ENCODE measurements around the gene PTCH2.
"Not testable (repeated sequence)": the region's sequence is repeated elsewhere in the genome, so short reads cannot be mapped to it uniquely, and the experiment has no call there.

The PTCH2 gene

DNA sequence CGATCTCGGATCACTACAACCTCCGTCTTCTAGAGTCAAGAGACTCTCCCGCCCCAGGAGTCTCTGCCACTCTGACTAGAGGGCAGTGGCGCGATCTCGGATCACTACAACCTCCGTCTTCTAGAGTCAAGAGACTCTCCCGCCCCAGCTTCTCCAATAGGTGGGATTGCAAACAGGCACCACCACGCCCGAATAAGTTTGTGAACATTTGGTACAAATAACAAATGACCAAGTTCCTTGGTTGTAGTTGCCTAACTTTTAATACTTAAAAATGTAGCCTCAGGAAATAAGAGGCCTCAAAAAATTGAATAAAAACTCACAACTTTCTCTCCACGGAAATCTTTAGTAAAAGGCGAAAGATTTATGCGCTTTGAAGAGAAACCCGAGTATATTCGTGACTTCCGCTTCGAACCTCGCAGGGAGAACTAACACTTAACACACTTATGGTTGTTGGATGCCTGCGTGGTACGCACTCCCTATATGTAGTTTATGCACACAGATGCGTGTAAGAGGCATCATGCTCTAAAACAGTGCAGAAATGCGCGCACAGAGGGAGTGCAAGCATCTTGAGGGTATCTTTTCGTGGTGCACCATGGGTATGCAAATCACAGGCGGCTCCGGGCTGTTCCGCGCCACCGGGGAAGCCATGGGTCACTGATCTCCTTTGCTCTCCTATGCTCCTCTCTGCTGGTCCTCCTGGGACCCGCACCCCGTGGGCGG is 23.3 kb downstream of the PTCH2 start:
- DNase-seq (ENCODE audit: low spot score): peak; percentile 96

DNA sequence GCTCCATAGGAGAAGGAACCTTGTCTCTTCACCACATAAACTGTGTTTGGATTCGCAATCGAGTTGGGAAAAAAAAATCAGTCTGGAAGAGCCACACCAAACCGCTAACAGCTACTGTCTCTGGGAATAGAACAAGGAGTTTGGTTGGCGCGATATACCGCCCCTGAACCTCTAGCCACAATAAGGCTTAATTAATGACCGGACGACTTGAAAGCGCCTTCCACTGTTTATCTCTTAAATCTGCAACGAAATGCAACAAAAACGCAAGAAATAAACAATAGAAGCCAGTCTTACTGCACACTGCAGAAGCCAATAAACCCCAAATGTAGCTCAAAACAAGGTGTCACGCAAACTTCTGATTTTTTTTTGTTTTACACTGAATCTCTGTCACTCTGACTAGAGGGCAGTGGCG is 23.9 kb downstream of the PTCH2 start:
- DNase-seq (ENCODE audit: low spot score): no peak

DNA sequence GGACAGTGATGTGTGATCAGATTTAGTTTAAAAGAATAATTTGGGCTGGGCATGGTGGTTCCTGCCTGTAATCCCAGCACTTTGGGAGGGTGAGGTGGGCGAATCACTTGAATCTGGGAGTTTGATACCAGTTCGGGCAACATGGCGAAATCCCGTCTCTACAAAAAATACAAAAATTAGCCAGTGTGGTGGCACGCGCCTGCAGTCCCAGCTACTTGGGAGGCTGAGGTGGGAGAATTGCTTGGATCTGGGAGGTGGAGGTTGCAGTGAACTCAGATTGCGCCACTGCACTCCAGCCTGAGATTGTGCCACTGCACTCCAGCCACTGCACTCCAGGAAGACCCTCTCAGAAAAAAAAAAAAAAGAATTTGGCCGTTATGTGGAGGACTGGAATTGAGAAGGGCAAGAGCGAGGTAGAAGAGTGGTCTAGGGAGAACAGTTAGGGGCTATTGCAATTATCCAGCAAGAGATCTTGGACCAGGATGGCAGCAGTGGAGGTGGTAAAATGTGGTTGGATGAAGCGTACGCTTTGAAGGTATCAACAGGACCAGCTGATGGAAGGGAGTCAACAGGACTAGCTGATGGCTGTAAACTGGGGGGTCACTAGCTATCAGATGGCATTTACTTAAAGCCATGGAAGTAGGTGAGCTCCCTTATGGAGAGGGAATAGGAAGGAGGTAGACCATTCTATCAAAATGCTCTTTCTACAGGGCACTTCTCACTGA is 25.1 kb downstream of the PTCH2 start:
- DNase-seq (ENCODE audit: low spot score): no peak

DNA sequence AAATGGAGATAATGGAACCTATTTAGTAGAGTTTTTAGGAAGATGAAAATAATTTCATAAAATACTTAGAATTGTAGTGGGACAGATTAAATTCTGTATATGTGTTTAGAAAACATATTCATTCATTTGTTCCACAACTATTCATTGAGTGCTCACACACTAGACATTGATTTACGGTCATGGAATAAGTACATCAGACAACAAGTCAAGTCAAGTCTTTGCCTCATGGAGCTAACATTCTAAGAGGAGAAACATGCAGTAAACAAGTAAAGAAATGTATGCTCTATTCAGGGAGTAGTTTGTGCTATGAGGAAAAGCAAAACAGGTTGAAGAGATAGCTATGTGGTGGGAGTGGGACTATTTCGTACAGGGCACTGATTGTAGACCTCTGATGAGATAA is 25.7 kb downstream of the PTCH2 start:
- DNase-seq (ENCODE audit: low spot score): no peak

DNA sequence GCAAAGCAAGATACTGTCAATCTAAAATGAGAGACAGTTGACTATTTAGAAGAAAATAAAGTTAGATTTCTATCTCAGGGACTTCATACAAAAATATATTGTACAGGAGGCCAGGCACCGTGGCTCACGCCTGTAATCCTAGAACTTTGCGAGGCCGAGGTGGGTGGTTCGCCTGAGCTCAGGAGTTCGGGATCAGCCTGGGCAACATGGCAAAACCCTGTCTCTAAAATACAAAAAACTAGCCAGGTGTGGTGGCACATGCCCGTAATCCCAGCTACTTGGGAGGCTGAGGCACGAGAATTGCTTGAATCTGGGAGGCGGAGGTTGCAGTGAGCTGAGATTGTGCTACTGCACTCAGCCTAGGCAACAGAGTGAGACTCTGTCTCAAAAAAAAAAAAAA is 27.1 kb downstream of the PTCH2 start:
- not testable (repeated sequence) for DNase-seq (ENCODE audit: low spot score)

DNA sequence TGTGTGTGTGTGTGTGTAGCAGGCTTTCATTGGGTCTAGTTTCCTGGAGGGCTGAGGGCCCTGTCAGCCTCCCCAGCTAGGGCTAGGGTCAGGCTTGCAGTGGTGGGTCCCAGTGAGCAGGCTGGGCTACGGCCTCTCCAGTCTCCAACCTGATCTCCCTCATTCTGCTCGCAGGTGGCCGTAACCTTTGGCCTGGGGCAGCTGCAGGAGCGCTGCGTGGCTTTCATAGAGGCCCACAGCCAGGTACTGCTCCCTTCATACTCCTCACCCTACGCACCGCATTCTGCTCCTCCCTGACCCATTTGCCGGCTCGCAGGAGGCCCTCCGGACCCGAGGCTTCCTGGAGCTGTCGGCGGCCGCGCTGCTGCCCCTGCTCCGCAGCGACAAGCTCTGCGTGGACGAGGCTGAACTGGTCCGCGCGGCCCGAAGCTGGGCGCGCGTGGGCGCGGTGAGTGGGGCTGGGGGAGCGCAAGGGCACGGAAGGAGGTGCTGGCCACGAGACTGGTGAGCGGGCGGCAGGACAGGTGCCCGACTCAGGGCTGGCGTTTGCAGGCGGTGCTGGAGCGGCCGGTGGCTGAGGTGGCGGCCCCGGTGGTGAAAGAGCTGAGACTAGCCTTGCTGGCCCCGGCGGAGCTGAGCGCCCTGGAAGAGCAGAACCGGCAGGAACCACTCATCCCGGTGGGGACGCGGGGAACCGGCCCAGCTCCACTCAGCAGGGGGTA is 30.1 kb downstream of the PTCH2 start:
- no peak for DNase-seq (ENCODE audit: low spot score)

DNA sequence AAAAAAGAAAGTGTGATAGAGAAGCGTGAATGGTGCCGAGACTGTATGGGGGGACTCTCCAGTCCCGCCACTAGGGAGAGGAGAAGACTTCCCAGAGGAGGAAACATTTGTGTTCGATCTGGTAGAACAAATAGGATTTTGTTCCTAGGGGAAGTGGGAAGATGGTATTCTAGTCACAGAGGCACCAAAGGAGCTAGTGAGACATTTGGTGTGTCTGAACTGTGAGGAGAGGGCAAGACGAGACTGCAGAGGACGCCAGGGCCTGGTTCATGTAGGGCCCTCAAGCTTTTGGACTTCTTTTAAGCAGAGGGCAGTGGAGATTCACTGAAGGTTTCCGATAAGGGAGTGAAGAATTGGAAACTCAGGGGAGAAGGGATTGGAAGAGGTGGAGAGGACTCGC is 31.8 kb downstream of the PTCH2 start:
- no peak for DNase-seq (ENCODE audit: low spot score)

DNA sequence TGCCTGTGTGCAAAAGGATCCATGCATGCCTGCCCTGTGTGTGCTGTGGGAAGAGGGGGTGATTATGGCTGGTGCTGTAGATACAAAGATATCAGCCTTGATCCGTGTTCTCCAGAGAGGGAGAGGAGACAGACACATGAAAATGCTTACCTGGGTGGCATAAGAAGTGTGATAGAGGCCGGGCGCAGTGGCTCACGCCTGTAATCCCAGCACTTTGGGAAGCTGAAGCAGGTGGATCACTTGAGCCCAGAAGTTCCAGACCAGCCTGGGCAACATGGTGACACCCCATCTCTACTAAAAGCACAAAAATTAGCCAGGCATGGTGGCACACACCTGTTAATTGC is 32.3 kb downstream of the PTCH2 start:
- not testable (repeated sequence) for DNase-seq (ENCODE audit: low spot score)

DNA sequence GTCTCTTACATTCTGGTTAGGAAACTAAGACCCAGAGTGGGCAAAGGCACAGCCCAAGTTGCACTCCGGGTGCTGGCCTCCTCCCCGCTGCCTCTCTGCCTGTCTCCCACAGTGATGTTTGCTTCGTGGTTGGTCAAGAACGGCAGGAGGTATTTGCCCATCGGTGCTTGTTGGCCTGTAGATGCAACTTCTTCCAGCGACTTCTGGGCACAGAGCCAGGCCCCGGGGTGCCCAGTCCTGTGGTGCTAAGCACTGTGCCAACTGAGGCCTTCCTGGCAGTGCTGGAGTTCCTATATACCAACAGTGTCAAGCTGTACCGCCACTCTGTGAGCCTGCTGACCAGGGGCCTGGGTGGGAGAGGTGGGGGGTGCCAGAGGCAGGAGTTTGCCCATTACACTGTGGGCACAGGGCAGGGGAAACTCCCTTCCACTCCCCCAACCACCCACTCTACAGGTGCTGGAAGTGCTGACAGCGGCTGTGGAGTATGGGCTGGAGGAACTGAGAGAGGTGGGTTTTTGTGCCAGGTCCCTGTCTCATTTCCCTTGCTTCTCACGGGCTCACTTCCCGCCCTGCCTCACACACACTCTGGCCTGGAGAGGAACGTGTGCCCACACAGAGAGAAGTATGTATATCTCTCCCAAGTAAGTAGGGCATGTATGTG is 32.8 kb downstream of the PTCH2 start:
- DNase-seq (ENCODE audit: low spot score): peak; percentile 35

DNA sequence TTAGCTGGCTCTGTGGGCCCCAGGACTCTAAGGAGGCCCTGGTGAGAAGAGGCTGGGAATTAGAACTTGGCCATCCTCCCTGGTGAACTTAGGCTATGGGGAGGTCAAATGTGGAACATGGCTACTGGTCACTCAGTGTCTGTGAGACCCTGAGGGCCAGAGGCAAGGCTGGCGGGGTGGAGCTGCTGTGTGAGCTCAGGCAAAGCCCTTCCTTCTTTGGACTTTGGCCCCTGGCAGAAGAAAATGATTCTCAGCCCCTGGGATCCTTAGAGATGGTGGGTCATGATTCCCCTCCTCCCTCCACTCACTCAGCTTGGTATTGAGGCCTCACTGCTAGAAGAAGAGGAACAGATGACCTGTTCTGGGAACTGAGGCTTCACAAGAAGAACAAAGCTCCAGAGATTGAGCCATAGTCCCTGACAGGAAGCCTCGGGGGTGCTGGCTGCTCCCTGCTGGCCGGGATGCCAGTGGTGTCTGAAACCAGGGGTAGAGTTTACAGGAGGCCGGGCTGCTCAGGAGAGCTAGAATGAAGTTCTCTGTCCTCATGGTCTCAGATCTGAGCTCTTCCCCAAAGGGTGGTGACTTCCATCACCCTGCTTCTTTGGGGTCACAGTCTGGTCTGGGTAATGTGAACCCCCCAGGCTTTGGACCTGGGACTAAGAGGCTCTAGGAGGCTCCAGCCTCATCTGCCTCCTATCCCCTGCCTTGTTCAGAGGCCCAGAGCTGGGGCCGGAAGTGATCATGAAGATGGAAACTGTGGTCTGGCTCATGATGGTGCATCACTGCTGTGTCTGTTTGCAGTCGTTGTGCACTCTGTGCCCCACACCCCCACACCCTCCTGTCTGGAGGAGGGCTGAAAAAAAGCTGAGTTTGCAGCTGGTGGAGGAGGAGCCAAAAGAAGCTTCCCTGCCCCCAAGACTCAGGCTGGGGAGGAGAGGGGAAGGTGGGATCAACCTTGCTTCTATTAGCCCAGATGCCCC is 33.8 kb downstream of the PTCH2 start:
- DNase-seq (ENCODE audit: low spot score): peak; percentile 96

DNA sequence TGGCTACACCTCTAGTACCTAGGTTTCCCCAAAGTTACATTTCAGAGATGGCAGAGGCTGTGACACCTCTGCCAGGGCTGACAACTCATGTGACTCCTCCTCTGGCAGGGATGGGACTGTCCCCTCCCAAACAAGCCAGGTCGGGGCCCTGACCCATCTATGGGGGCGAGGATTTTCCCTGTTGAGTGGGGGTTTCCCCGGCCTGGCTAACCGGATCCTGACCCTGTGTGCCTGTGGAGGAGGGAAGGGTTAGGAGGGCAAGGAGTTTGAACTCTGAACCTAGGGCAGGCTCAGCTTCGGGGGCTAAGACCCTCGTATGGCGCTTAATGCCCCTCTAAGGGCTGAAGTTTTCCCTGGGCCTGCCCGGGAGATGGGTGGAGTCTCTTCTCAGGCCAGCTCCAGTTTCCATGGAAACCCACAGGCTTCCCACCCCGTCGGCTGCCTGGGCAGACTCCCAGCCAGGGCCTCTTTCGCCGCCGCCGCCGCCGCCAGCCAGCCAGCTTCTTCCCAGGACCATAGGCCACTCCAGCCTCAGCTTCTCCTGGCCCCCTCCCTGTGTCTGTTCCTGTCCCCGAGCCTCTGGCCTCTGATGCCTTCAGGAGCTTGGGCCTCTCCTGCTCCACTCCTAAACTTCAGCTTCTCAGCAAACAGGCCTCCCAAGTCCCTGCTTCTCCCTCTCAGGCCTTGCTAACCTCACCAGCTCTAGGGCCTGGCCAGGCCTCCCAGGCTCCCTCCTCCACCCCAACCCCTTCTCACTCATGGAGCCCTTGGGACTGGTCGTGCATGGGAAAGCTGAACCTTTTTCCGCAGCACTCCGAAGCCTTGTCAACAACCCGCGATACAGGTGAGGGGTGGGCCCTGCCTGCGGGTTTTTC is 34.8 kb downstream of the PTCH2 start, which contains the start of gene BTBD19:
Gene BTBD19 (plus strand): TSS at position 461 of the 875 bp plus-strand sequence. CDS start 298 bp downstream, at position 759.
- DNase-seq (ENCODE audit: low spot score): peak; percentile 76

DNA sequence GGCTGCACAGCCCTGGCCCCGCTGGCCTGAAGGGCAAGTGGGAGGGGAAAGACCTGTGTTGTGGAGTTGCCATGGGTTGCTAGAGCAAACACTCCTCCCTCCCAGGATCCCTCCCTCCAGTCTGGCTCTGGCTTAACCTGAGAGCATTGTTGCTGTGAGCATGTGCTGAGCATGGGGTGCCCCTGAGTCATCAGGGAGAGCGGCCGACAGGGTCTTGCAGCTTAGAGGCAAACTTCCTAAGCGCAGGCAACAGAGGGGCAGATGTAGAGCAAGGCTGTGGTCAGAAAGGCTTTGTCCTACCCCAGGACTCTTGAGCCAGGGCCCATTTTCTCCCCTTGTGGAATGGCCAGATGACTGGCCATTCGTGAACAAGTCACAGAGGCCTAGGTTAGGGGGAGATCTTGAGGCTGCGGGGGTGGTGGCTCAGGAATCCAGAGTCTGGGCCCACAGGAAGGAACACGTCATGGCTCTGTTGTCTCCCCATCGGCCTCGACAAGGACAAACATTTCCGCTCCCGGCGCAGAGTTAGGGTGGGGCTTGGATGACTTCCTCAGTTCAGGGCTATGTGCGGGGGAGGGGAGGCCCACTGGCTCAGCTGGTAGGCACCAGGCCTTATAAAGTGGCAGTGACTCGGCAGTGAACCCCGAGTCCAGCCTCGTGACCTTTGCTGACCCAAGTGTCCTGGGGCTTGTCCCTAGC is 35.5 kb downstream of the PTCH2 start:
- peak; percentile 93 for DNase-seq (ENCODE audit: low spot score)

DNA sequence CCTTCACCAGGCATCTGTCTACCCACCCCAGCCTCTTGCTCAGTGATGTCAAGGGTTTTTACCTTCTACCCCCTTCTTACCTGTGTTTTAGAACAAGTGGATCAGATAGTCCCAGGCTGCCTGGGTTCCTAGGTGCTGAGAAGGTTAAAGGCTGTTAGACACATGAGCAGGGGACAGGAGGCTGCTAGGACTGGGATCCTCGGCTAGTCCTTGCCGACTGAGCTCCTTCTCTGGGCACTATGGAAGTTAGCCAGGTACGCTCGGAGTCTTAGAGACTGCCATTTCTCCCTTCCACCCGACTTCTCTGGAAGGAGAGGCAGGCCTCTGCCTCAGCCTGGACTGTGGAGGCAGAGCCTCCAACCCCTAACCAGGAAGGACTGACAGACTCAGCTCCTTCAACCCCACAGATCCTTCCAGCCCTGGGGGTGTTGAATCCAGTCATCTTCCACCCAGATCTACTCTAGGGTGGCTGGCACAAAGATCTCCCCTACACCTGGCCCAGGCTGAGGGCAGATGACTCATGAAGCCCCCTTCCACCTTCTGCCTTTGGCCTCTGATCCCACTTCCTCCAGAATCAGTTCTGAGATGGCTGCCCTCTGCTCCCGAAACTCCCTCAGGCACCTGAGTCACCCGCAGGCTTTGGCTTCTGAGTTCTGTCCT is 36.2 kb downstream of the PTCH2 start, which contains the start of gene DYNLT4:
Gene DYNLT4 (minus strand): TSS at position 648 of the 660 bp plus-strand sequence. CDS start 683 bp downstream, outside the sequence.
- DNase-seq (ENCODE audit: low spot score): no peak

DNA sequence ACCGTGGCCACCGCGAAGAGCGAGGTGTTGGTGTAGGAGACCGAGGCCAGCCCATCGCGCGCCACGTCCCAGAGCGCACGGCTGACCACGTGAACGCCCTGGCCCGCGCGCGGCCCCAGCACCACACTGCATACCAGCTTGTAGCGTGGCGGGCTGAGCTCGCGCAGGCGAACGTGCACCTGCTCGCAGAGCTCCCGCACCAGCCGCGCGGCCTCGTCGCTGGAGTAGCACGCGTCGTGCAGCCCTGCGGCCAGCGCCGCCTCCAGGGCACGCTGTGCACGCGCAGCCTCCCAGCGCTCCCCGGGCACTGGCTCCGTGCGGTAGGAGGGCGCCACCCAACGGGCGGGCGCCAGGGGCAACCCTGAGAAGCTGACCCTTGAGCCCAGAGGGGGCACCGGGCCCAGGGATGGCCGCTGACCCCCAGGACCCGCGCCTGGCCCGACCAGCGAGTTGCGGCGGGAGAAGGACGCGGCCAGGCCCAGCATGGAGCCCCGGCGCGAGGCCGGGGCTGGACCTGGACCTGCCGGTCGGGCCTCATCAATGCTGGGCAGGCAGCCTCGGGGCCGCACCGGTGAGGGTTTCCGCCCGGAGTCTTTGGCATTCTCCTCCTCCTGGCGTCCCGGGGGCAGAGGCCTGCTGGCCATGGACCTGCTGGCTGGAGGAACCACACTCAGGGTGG is 36.9 kb downstream of the PTCH2 start:
- DNase-seq (ENCODE audit: low spot score): no peak

DNA sequence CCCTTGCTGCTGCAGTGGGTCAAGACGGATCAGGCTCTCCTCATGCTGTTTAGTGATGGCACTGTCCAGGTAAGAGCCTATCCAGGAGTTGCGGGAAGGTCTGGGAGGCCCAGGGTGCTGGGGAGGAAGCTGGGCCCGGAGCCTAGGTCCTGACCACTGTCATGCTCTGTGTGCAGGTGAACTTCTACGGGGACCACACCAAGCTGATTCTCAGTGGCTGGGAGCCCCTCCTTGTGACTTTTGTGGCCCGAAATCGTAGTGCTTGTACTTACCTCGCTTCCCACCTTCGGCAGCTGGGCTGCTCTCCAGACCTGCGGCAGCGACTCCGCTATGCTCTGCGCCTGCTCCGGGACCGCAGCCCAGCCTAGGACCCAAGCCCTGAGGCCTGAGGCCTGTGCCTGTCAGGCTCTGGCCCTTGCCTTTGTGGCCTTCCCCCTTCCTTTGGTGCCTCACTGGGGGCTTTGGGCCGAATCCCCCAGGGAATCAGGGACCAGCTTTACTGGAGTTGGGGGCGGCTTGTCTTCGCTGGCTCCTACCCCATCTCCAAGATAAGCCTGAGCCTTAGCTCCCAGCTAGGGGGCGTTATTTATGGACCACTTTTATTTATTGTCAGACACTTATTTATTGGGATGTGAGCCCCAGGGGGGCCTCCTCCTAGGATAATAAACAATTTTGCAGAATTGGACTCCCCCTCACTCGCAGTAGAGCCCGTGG is 37.6 kb downstream of the PTCH2 start:
- no peak for DNase-seq (ENCODE audit: low spot score)

DNA sequence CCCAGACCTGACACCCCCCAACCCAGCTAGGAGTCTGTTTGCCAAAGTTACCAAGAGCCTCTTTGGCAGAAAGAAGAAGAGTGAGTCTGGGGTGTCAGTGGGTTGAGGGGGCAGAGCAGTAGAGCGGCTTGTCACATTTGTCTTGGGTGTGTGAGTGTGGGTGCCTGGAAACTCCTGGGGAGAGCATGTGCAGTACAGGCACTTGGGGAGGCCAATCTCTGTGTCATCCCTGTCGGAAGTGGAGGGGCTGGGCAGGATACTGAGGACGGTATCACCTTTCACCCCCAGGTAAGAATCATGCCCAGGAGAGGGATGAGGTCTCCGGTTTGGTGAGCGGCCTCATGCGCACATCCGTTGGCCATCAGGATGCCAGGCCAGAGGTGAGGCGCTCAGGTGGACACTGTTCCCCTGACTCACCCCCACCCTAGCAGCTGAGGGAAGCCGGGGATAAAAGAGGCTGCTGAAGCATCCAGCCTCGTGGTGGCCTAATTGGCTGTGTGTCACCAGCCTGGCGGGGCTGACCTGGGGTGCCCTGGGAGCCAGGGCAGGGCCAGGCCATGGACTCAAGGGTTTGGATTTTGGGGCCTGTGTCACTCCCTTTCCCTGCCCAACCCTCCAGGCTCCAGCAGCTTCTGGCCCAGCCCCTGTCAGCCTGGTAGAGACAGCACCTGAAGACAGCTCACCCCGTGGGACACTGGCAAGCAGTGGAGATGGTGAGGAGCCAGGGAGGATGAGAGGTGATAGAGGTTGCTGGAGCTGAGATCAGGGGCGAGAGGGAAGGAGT is 39.5 kb downstream of the PTCH2 start:
- DNase-seq (ENCODE audit: low spot score): no peak

DNA sequence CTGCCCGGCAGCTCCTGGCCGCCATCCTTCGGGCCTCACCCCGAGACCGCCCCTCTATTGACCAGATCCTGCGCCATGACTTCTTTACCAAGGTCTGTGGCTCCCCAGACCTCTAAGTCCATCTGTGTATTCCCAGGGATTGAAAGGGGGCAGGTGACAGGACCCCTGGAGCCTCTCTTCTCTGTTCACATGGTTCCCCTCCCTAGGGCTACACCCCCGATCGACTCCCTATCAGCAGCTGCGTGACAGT is 40.1 kb downstream of the PTCH2 start:
- no peak for DNase-seq (ENCODE audit: low spot score)
